OCI-LY7 (cell line): ENCODE results near the gene ABHD12. TPM values are rescaled to one million over a fixed set of nuclear protein-coding genes. Genes with fewer than 3 reads are reported as not detected.

Source experiments
- BruUV-seq: library from RNA; stranded (reverse); fragments of 400-500 nt; replicated peaks from 2 replicates; lab custom pipeline; 2021; lab: Mats Ljungman, UMichigan
- CTCF ChIA-PET: fragments of 300-600 bp; sonication (Branson Sonifier 250); formaldehyde crosslinking; loops from one replicate; lab custom pipeline; 2022; ENCODE audit warnings: antibody characterized with exemption; ENCODE audit not compliant: unreplicated experiment; lab: Charles Lee
- POLR2A ChIA-PET: fragments of 300-600 bp; sonication (Branson Sonifier 250); formaldehyde crosslinking; loops from one replicate; lab custom pipeline; 2022; ENCODE audit warnings: antibody characterized with exemption; lab: Charles Lee
- DNase-seq: peaks from one replicate; pipeline ENCODE4 v3.0.0-alpha.2; 2015; ENCODE audit warnings: low spot score
- H2AFZ ChIP-seq: fragments of 200-600 bp; sonication (generic), shearing (Covaris generic); 2 replicates; pipeline ENCODE4 v1.6.1; 2014; ENCODE audit warnings: mild to moderate bottlenecking, antibody characterized with exemption, low read length, moderate library complexity
- H3K27ac ChIP-seq: fragments of 200-600 bp; sonication (generic); 2 replicates; pipeline ENCODE4 v1.5.1; 2014; ENCODE audit warnings: mixed run types, low read depth, mild to moderate bottlenecking, moderate library complexity, low read length, inconsistent platforms; ENCODE audit not compliant: poor library complexity, severe bottlenecking
- H3K36me3 ChIP-seq: fragments of 200-600 bp; sonication (generic); 2 replicates; pipeline ENCODE4 v1.6.1; 2014; ENCODE audit warnings: mild to moderate bottlenecking, antibody characterized with exemption, low read length, moderate library complexity, mixed read lengths; ENCODE audit not compliant: insufficient read depth
- H3K4me1 ChIP-seq: fragments of 200-600 bp; sonication (generic); 2 replicates; pipeline ENCODE4 v1.5.1; 2014; ENCODE audit warnings: mild to moderate bottlenecking, low read length; ENCODE audit not compliant: insufficient read depth, poor library complexity, severe bottlenecking
- H3K4me2 ChIP-seq: fragments of 200-600 bp; sonication (generic); 2 replicates; pipeline ENCODE4 v1.6.1; 2014; ENCODE audit warnings: mild to moderate bottlenecking, low read length
- H3K4me3 ChIP-seq: fragments of 200-600 bp; sonication (generic); 2 replicates; pipeline ENCODE4 v1.5.1; 2014; ENCODE audit warnings: mild to moderate bottlenecking, low read depth, low read length; ENCODE audit not compliant: poor library complexity, severe bottlenecking
- H3K79me2 ChIP-seq: fragments of 200-600 bp; sonication (generic); 2 replicates; pipeline ENCODE4 v1.6.1; 2016; ENCODE audit warnings: low read depth, mild to moderate bottlenecking, low read length, moderate library complexity, mixed read lengths; ENCODE audit not compliant: insufficient read depth
- H3K9me2 ChIP-seq: fragments of 200-600 bp; sonication (generic); 2 replicates; pipeline ENCODE4 v1.6.1; 2016; ENCODE audit warnings: mild to moderate bottlenecking, low read length, mixed read lengths; ENCODE audit not compliant: insufficient read depth
- H3K9me3 ChIP-seq: fragments of 200-600 bp; sonication (generic); 2 replicates; pipeline ENCODE4 v1.6.1; 2014; ENCODE audit warnings: mild to moderate bottlenecking, mixed run types, low read length, mixed read lengths
- H4K20me1 ChIP-seq: fragments of 200-600 bp; sonication (generic); 2 replicates; pipeline ENCODE4 v1.6.1; 2014; ENCODE audit warnings: mild to moderate bottlenecking, antibody characterized with exemption, low read length, moderate library complexity, mixed read lengths; ENCODE audit not compliant: insufficient read depth
- EZH2phosphoT487 ChIP-seq: fragments of 200-600 bp; sonication (generic); IDR thresholded peaks from 2 replicates; pipeline ENCODE4 v1.6.1; 2018; ENCODE audit warnings: low read depth, borderline replicate concordance, mild to moderate bottlenecking, mixed run types, antibody characterized with exemption, low read length, moderate library complexity, mixed read lengths
- intact Hi-C: fragments of 100-400 bp; cut with micrococcal nuclease; formaldehyde crosslinking; loops from one replicate; pipeline ENCODE4 v1.10.0; 2022; ENCODE audit not compliant: unreplicated experiment
- total RNA-seq, 2 experiments: library from RNA; depleted of rRNA in 1 of 2; stranded (reverse); fragments of >200 nt in 1 of 2; shearing (Covaris generic) in 1 of 2; gene quantifications; 2 replicates each; pipeline ENCODE4 v1.2.3, GENCODE V29; 2014 to 2022
- TF ChIP-seq, protein P1 (sequence below): fragments of 200-600 bp; sonication (generic); conservative IDR thresholded peaks from 2 replicates; pipeline ENCODE4 v1.5.1; 2014; ENCODE audit warnings: mild to moderate bottlenecking, antibody characterized with exemption, low read length, moderate library complexity, mixed read lengths

The ABHD12 gene
- total RNA-seq, 2 experiments from 2014 or later, result 10.6 to 12.9 TPM

DNA sequence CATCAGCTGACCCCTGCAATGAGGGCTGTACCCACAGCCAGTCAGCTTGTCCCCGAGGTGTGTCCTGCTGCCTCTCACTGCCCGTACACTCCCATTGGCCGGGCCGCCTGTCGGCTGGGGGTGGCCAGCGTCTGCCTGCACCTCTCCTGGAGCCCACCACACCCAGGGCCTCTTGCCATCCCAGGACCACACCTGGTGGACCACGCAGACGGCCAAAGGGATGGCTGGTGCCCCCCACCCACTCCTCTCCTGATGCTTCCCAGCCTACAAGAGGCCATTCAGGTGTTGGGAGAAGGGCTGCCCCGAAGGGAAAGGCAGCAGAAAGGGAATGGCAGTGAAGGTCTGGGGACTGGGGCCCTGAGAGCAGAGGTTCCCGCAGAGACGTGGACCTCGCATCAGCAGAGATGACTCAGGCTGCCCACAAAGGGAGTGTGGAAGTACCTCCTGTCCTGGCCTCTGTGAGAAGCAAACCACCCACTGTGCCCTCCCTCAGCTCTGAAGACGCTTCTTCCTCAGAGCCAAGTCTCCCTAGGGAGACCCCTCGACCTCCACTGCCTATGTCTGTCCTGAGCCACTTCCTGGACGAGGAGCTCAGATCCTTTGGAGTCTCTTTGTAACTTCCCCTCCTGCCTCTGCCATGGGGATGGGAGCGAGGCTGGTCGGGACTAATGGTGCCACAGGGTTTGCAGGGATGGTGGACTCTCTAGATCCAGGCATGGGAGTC, 81.8 kb downstream of the ABHD12 start:
- H3K9me2 ChIP-seq, result no peaks in the 10 kb centered on the region
- H3K4me3 ChIP-seq, result no peak overlapping the region
- H3K9me3 ChIP-seq, result no peaks in the 10 kb centered on the region
- H3K79me2 ChIP-seq, result no peaks in the 10 kb centered on the region
- no peak overlapping the region for H3K27ac ChIP-seq
- H2AFZ ChIP-seq, result no peak overlapping the region
- TF ChIP-seq, protein P1, sequence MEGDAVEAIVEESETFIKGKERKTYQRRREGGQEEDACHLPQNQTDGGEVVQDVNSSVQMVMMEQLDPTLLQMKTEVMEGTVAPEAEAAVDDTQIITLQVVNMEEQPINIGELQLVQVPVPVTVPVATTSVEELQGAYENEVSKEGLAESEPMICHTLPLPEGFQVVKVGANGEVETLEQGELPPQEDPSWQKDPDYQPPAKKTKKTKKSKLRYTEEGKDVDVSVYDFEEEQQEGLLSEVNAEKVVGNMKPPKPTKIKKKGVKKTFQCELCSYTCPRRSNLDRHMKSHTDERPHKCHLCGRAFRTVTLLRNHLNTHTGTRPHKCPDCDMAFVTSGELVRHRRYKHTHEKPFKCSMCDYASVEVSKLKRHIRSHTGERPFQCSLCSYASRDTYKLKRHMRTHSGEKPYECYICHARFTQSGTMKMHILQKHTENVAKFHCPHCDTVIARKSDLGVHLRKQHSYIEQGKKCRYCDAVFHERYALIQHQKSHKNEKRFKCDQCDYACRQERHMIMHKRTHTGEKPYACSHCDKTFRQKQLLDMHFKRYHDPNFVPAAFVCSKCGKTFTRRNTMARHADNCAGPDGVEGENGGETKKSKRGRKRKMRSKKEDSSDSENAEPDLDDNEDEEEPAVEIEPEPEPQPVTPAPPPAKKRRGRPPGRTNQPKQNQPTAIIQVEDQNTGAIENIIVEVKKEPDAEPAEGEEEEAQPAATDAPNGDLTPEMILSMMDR, result no peak
- TF ChIP-seq EZH2phosphoT487, result no peak
- H3K4me2 ChIP-seq, result no peak overlapping the region
- no TSS peak for BruUV-seq
- ChIA-PET CTCF (no interaction called here), POLR2A (no interaction called here)
- H3K36me3 ChIP-seq, result no peaks in the 10 kb centered on the region
- intact Hi-C loops, result no loop called here
- no peaks in the 10 kb centered on the region for H3K4me1 ChIP-seq
- DNase-seq, result no peak
- no peaks in the 10 kb centered on the region for H4K20me1 ChIP-seq

DNA sequence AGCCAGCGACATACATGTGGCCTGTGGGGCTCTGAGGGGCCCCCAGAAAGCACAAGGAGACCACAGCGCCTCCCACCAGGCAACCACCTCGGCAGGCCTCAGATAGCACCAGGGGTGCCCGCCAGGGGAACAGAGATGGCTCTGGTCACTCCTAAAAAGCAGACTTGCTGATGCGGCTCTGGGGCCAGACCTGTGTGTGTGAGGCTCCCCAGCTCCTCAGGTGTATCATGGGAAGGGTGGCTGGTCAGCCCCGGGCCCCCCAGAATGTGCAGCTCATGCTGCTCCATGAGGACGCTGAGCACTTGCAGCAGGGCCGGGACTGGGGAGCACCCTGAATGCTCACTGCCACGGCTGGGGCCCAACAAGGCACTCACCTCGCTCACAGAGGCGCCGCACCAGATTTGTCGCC, 82.5 kb downstream of the ABHD12 start:
- Histone ChIP-seq H3K4me3 (no peak overlapping the region), H3K27ac (no peak overlapping the region), H3K9me2 (no peaks in the 10 kb centered on the region), H3K9me3 (no peaks in the 10 kb centered on the region), H2AFZ (no peak overlapping the region), H3K79me2 (no peaks in the 10 kb centered on the region), H3K36me3 (no peaks in the 10 kb centered on the region), H3K4me1 (no peaks in the 10 kb centered on the region), H3K4me2 (no peak overlapping the region), H4K20me1 (no peaks in the 10 kb centered on the region)
- TF ChIP-seq, protein P1, result no peak
- no peak for TF ChIP-seq EZH2phosphoT487
- DNase-seq, result no peak
- intact Hi-C loops, result no loop called here
- ChIA-PET CTCF (no interaction called here), POLR2A (no interaction called here)
- BruUV-seq, result no TSS peak
